HG02938 (cell line): ENCODE data around the gene PSMB8.

Source experiments
- ATAC-seq: cut with Tn5 transposase; IDR thresholded peaks from one replicate; pipeline ENCODE4 v1.9.1; 2021; ENCODE audit warnings: mild to moderate bottlenecking, moderate library complexity; ENCODE audit not compliant: unreplicated experiment

PSMB8 gene

DNA sequence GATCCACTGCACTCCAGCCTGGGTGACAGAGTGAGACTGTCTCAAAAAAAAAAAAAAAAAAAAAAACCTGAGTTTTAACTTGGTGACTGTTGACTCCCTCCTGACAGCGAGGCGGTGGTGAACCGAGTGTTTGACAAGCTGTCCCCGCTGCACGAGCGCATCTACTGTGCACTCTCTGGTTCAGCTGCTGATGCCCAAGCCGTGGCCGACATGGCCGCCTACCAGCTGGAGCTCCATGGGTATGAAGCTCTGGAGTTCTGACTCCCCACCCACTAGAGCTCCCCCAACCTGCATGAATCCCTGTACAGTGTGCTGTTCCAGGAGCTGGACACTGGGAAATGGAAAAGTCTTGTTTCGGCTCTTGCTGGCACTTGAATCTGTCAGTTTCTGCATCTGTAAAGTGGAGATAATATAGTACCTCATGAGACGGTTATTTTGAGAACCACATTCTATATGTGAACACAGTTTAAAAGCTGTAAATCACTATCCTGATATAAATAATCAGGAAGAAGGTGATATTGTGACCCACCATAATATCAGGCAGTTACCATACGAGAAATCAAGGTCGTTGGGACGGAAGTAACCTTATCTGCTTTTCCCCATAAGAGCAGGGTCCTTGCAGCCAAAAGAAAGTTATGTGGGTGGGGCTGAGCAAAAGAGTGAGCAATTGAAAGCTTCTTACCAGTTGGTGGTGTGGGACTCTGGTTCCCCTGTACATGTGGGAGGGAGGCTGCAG lies 13.5 kb upstream of the PSMB8 start:
- ATAC-seq, result no peak

- ATAC-seq, result no peak
Measured at GRCh38 chr6:32855467-32856174, 11.8 kb upstream of the PSMB8 start.

DNA sequence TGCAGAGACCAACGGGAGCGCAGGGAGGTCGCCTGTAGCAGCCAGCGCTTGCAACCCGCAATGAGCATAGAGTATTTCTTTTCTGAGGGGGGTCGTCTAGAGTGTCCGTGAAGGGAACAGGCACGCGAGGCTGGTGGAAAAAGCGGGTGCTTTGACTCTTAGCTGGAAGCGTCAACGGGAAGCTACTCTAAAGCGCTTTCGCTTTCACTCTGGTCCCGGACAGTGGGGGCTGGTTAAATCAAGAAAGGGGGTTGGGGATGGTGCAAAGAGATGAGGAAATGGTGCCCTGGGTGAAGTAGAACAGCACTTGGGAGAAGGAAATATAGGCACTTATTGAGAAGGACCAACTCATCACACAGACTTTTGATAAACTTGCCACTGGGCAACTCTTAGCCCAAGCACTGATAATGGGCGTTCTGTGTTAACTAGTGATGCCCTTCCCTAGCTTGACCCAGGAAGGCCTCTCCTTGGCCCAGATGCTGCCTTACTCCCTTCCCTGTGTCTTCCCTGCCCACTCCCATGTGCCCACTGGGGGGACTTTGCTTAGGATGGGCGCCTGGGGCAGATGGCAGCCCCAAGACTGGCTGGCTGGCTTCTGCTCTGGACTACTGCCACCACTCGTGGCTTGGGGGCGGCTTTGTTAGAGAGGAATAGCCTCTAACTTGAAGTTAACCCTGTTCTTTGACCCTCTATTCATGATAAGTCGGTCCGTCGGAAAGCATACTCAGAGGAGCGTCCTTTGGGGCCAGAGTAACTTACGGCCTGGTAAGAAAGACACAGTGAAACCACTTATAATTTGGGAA lies 10.7 kb upstream of the PSMB8 start:
- peak; percentile 23 for ATAC-seq

GRCh38 chr6:32853541-32854375 lies 9.9 kb upstream of the PSMB8 start, which contains the start of the genes PSMB9 and TAP1:
TSS of gene PSMB9 (plus strand) at chr6:32854192. CDS start at chr6:32854230, 38 bp downstream.
TSS of gene TAP1 (minus strand) at chr6:32853704. CDS start at chr6:32853636, 68 bp downstream.
- ATAC-seq, result peak; percentile 71

DNA sequence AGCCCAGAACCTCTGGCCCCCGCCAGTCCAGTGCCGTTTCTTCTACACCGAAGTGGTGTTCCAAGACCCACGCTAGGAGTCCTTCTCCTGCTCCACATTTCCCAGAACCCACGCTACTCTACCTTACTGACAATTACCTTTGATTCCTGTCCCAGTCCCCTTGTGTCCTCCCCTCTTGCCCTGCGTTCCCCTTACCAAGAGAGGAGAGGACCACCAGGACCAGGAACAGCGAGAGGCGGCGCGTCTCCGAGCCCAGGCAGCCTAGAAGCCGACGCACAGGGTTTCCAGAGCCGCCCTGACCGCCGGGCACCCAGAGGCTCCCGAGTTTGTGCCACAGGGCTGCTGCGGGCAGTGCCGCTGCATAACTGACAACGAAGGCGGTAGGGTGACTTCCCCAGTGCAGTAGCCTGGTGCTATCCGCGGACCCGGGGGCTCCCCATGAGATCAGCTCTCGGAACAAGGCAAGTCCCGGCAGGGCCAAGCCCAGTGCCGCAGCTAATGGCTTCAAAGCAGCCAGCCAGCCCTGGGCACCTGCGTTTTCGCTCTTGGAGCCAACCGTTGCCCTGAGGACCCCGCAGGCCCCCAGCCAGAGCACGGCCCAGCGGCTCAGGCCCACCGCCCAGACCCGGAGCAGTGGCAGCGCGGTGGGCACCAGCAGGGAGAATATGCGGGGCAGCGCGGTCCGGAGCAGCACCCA lies 9.1 kb upstream of the PSMB8 start:
- ATAC-seq, result peak; percentile 17

DNA sequence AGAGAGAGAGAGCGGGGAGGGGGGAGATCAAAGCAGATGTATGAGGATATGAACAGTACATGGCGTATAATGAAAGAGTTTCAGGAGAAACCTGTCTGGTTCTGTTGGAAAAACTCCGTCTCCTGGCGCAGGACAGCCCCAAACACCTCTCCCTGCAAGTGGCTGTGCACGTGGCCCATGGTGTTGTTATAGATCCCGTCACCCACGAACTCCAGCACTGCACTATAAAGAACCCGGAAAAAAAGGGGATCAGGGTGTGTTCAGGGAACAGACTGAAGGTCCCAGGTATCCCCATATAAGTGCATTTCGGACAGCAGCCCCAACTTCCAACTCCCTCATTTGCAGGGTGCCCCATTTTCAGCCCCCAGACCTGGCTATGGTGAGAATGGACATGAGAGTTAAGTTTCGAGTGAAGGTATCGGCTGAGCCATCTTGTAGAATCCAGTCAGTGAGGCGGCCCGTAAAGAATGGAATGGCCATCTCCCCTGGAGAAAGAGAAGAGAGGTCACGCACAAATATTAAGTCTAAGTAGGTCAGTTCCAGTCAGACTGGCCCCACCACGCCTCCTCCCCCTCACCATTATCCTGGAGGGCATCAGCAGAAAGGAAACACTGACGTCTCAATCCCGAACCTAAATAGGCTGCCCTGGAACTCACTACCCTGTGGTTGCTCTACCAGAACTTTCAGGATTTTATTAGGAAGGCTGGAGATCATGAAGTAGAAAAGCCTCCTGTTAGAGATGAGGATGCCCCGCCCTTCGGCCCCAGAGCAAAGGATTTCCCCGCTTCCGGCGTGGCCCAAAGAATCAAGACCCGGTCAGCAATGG lies 8.4 kb upstream of the PSMB8 start:
- no peak for ATAC-seq

- no peak for ATAC-seq
Measured at GRCh38 chr6:32851025-32851424, 7.2 kb upstream of the PSMB8 start.

GRCh38 chr6:32849126-32849525 lies 5.3 kb upstream of the PSMB8 start:
- no peak for ATAC-seq

DNA sequence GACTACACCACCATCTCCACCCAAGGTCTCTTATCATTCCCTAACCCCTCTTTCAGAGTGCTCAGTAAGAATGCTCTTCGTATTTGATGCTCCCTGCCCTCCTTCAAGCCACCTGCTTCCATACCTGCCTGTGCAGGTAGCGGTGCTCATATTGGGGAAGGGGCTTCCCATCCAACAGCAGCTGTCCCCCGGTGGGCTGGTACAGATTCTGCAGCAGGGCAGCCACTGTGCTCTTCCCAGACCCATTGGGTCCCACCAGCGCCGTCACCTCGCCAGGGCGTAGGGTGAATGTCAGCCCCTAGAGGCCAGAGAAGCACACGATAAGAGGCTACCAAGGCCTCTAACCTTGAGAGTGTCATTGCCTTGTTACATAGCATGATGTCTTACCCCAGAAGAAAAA lies 3.9 kb upstream of the PSMB8 start:
- ATAC-seq, result no peak

- no peak for ATAC-seq
Measured at GRCh38 chr6:32847004-32847403, 3.2 kb upstream of the PSMB8 start.

- ATAC-seq, result no peak
Measured at GRCh38 chr6:32845384-32845884, 1.6 kb upstream of the PSMB8 start.

DNA sequence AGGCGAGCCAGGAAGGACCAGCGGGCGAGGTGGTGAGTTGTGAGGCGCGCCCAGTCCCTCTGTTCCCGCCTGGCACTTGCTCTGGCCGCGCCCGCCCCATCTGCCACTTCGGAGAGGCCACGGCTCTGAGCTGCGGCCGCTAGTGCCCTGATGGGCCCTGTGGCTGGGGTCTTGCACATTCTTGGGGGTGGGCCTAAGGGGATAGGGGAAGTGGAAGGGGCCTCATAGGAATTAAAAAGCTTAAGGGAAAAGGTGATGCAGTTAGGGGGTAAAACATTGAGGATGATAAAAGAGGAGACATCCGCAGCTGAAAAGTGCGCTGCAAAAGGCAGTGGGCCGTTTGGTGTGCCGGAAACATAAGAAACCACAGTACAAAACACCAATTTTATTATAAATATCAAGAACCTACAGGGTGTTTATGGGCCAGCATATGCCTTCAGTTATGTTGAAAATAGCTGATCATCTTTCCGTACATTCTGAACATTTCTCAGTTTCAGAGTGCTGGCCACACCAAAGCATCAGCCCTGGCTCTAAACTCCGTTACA lies 1.1 kb upstream of the PSMB8 start:
- ATAC-seq, result no peak

GRCh38 chr6:32843331-32843978 lies 392 bp downstream of the PSMB8 start:
- ATAC-seq, result no peak

GRCh38 chr6:32842690-32843089 lies 1.2 kb downstream of the PSMB8 start:
- ATAC-seq, result no peak

DNA sequence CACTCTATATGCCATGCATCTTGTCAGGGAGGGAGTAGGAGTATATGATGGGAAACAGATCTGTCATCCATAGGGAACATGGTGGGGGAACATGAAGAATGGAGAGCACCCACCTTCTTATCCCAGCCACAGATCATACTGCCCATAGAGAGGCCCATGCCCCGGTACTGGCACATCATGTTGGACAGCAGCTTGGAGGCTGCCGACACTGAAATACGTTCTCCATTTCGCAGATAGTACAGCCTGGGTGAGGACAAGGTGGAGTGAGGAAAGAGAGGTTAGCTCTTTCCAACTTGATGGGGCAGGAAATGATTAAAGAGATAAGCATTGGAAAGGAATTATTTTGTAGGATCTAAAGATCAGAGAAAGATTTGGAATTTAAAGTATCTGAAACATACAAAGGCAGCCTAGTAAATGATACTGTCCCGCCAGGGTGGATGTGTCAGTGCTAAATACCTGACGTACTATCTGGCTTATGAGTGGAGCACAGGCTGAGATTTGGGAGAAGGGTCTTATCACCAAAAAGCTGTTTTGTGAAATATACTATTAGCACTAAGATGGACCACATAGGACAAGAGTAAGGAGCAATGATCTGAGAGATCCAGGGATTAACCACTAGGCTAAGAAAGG lies 1.7 kb downstream of the PSMB8 start:
- no peak for ATAC-seq

- no peak for ATAC-seq
Measured at GRCh38 chr6:32840604-32841246, 3.1 kb downstream of the PSMB8 start.

- no peak for ATAC-seq
Measured at GRCh38 chr6:32839356-32839755, 4.5 kb downstream of the PSMB8 start.
